Stomach (tissue), 4 donors: ENCODE results near the gene MALAT1.

Source experiments
- CTCF ChIP-seq, 7 experiments: fragments of 450-650 bp in 4 of 7; fragments of 200-600 bp in 3 of 7; sonication (generic) in 3 of 7; IDR thresholded peaks; one replicate each; pipeline ENCODE4 v1.5.1; 2016 to 2019; ENCODE audit warnings: antibody characterized with exemption in 7 of 7, control low read depth in 2 of 7, mild to moderate bottlenecking in 1 of 7
- EP300 ChIP-seq: sonication (generic); formaldehyde crosslinking; IDR thresholded peaks from one replicate; pipeline ENCODE4 v1.6.1; 2017; ENCODE audit warnings: antibody characterized with exemption
- POLR2A ChIP-seq, 4 donors: fragments of 450-650 bp; IDR thresholded peaks; one replicate each; pipeline ENCODE4 v1.6.1; 2016; ENCODE audit warnings: antibody characterized with exemption in 4 of 4, control low read depth in 2 of 4, mild to moderate bottlenecking in 1 of 4, moderate library complexity in 1 of 4
- POLR2AphosphoS5 ChIP-seq, 3 donors: sonication (generic); formaldehyde crosslinking; IDR thresholded peaks; one replicate each; pipeline ENCODE4 v1.6.1; 2016; ENCODE audit warnings: antibody characterized with exemption in 3 of 3

- TF ChIP-seq POLR2AphosphoS5 (IDR thresholded peaks at IDR 0.05), result peak in 1 of 3 donors; percentile 40
- TF ChIP-seq CTCF (IDR thresholded peaks at IDR 0.05), result no peak
- no peak for TF ChIP-seq EP300
- TF ChIP-seq POLR2A (IDR thresholded peaks at IDR 0.05), result no peak
These were observed 9.7 kb upstream of the MALAT1 start for GRCh38 chr11:65489035-65489705.
